Measurements from ENCODE around the gene ACR. TPM values are rescaled to one million over a fixed set of nuclear protein-coding genes. Genes with fewer than 3 reads are reported as not detected.

ACR gene
- total RNA-seq, 1 donor from 2014 or later, result not detected

DNA sequence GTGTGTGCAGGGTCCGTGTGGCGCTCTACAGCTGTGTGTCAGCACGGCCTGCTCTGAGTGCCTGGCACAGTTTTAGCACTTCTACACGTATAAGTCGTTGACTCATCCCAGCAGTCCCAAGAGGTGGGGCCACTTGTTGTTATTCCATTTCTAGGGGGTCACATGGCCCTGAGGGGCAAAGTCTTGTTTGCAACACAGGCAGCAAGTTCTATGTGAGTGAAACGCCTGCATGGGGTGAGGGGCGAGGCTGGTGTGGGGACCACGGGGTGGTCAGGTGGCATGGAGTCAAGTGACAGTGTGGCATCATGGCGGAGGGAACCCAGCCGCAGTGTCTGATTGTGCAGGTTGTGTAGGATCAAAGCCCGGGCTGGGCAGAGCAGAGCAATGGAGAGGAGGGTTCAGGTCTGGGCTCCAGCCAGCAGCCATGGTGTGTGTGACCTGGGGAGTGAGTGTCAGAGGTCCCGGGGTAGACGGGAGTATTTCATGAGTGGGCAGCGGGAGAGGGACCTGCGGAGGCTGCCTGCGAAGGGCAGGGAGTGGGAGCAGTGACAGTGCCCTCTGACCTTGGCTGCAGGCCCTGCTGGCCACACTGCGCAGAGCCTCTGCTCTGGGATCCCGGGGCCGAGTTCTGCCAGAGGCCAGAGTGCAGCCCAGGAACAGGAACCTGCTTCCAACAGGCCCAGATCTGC is 37.5 kb upstream of the ACR start:
- TF ChIP-seq, protein P1, sequence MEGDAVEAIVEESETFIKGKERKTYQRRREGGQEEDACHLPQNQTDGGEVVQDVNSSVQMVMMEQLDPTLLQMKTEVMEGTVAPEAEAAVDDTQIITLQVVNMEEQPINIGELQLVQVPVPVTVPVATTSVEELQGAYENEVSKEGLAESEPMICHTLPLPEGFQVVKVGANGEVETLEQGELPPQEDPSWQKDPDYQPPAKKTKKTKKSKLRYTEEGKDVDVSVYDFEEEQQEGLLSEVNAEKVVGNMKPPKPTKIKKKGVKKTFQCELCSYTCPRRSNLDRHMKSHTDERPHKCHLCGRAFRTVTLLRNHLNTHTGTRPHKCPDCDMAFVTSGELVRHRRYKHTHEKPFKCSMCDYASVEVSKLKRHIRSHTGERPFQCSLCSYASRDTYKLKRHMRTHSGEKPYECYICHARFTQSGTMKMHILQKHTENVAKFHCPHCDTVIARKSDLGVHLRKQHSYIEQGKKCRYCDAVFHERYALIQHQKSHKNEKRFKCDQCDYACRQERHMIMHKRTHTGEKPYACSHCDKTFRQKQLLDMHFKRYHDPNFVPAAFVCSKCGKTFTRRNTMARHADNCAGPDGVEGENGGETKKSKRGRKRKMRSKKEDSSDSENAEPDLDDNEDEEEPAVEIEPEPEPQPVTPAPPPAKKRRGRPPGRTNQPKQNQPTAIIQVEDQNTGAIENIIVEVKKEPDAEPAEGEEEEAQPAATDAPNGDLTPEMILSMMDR (IDR thresholded peaks at IDR 0.05; ENCODE audit: unreplicated experiment), result no peak
- no peaks in the 10 kb centered on the region for H3K9me3 Mint-ChIP-seq (ENCODE audit: low read depth)
- H3K27me3 Mint-ChIP-seq, result peaks cover 14% of the 10 kb centered on the region
- no peak for DNase-seq (ENCODE audit: low spot score, unreplicated experiment)
- H3K4me1 Mint-ChIP-seq (ENCODE audit: low read depth), result peaks cover 12% of the 10 kb centered on the region
- H3K36me3 Mint-ChIP-seq (ENCODE audit: insufficient read depth), result peaks cover 7% of the 10 kb centered on the region
- no peak overlapping the region for H3K27ac Mint-ChIP-seq
- no peak overlapping the region for H3K4me3 Mint-ChIP-seq (ENCODE audit: low read depth)

DNA sequence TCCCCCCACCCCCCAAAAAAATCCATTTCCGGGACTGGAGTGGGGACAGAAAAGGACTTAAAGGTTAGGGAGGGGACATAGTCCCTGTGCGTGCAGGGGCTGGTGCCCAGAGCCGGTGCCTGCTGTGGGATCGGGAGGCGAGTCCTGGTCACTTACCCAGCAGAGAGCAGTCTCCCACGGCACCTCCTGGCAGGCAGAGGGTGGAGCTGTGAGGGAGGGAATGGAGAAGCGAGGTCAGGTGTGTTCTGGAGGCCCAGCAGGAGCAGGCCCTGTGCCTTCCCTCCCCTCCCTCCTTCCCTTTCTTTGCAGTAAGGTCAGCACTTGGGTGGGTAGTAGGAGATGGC is 37.0 kb upstream of the ACR start:
- H3K36me3 Mint-ChIP-seq (ENCODE audit: insufficient read depth), result peaks cover 7% of the 10 kb centered on the region
- TF ChIP-seq, protein P1 (IDR thresholded peaks at IDR 0.05; ENCODE audit: unreplicated experiment), result no peak
- H3K27ac Mint-ChIP-seq, result no peak overlapping the region
- no peaks in the 10 kb centered on the region for H3K9me3 Mint-ChIP-seq (ENCODE audit: low read depth)
- peaks cover 12% of the 10 kb centered on the region for H3K4me1 Mint-ChIP-seq (ENCODE audit: low read depth)
- peaks cover 9% of the 10 kb centered on the region for H3K27me3 Mint-ChIP-seq
- H3K4me3 Mint-ChIP-seq (ENCODE audit: low read depth), result no peak overlapping the region
- DNase-seq (ENCODE audit: low spot score, unreplicated experiment), result no peak

DNA sequence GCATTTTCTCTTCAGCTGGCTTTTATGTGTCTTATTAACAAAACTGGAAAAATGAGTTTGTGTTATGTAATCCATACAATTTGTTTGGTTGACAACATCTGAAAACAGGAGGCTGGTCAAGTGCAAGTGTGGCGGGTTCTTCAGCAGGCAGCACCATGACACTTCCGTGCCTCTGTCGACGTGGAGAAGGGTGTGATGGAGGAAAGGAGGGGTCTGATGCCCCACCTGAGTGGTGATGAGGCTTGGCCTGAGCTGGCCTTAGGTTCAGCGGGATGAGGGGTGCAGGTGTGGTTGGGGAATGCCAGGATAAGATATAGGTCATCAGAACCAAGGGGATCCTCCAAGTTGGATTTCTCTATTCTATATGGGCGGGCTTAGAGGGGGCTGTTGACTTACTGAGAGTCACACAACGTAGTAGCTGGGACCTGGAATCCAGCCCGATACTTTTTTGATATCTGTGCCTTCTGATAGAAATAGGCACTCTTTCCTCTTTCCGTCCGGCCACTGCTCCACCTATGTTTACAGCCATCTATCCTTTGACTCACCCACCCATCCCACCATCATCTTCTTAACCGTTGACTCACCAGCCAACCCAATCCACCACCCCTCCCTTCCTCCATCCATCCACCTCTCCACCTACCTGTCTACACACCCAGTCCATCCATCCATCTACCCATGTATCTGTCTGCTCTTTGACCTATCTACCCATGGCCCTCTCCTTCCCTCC is 36.4 kb upstream of the ACR start:
- Mint-ChIP-seq H3K4me1 (ENCODE audit: low read depth) (peaks cover 15% of the 10 kb centered on the region), H3K9me3 (ENCODE audit: low read depth) (no peaks in the 10 kb centered on the region), H3K27ac (no peak overlapping the region), H3K27me3 (peaks cover 5% of the 10 kb centered on the region), H3K36me3 (ENCODE audit: insufficient read depth) (peaks cover 8% of the 10 kb centered on the region), H3K4me3 (ENCODE audit: low read depth) (no peak overlapping the region)
- DNase-seq (ENCODE audit: low spot score, unreplicated experiment), result no peak
- TF ChIP-seq, protein P1 (IDR thresholded peaks at IDR 0.05; ENCODE audit: unreplicated experiment), result no peak

DNA sequence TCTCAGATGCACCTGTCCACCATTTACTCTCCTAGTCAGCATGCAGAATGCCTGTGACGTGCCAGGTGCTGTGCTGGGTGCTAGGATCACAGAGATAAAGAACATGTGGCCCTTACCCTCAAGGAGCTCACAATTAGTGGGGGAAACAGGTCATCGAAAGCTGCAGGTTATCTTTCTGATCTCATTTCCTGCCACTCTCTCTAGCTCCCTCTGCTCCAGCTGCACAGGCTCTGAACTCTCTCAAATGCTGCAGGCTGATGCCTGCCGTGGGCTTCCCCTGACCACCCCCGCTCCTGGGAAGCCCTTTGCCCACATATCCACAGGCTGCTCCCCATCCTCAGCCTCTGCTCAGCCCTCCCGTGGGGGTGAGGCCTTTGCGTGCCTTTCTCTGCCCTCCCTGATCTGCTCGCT is 35.7 kb upstream of the ACR start:
- Mint-ChIP-seq H3K4me3 (ENCODE audit: low read depth) (no peak overlapping the region), H3K4me1 (ENCODE audit: low read depth) (peaks cover 13% of the 10 kb centered on the region), H3K27me3 (peaks cover 5% of the 10 kb centered on the region), H3K27ac (no peak overlapping the region), H3K36me3 (ENCODE audit: insufficient read depth) (peaks cover 8% of the 10 kb centered on the region), H3K9me3 (ENCODE audit: low read depth) (no peaks in the 10 kb centered on the region)
- TF ChIP-seq, protein P1 (IDR thresholded peaks at IDR 0.05; ENCODE audit: unreplicated experiment), result no peak
- no peak for DNase-seq (ENCODE audit: low spot score, unreplicated experiment)

DNA sequence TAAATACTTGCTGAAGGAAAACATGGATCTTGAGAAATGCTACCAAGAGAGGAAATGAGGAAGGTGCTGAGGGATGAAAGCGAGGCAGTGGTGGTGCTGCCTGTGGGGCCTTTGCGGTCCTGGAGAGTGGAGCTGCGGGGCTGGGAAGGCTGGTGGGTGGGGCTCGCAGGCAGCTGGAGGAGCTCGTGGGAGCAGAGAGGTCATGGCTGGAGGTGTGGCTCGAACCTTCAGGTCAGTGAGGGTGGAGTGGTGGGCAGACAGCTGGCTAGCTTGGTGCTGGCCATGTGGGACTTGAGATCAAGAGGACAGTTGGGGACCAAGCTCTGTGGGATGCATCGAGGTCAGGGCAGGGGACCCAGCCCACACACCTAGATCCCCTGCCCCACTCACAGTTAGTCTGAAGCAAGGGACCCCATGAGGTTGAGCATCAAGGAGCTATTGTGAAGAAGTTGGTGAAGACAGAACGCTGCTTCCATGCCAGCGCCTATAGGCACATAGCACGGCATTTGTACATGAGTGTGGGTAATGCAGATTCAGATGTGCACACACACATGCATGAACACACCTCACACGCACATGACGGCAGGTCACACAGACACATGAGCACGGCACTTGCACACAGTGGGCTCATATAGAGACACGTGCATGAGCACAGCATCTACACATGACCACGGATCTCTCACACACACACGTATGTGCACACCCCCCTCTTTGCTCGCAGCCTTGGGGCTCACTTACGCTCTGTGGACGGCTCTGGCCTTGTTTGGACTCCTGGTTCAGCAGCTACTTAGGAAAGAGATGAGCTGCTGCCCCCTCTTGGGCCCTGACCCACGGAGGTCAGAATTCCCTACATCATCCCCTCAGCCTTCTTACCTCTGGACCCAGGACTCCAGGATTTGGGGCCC is 34.9 kb upstream of the ACR start:
- DNase-seq (ENCODE audit: low spot score, unreplicated experiment), result no peak
- Mint-ChIP-seq H3K36me3 (ENCODE audit: insufficient read depth) (peaks cover 8% of the 10 kb centered on the region), H3K9me3 (ENCODE audit: low read depth) (no peaks in the 10 kb centered on the region), H3K4me3 (ENCODE audit: low read depth) (no peak overlapping the region), H3K4me1 (ENCODE audit: low read depth) (peaks cover 13% of the 10 kb centered on the region), H3K27me3 (peaks cover 5% of the 10 kb centered on the region), H3K27ac (no peak overlapping the region)
- TF ChIP-seq, protein P1 (IDR thresholded peaks at IDR 0.05; ENCODE audit: unreplicated experiment), result no peak
